ENCODE results near the gene SLC7A8. TPM values are rescaled to one million over a fixed set of nuclear protein-coding genes. Genes with fewer than 3 reads are reported as not detected.
A peak's percentile ranks its signal among the peaks of the same experiment; 100 is the strongest.

SLC7A8 gene
- polyA plus RNA-seq, 1 donor (not counting 4 experiments of a cell fraction or from before 2014, with no cell fraction given): 29.1 TPM

DNA sequence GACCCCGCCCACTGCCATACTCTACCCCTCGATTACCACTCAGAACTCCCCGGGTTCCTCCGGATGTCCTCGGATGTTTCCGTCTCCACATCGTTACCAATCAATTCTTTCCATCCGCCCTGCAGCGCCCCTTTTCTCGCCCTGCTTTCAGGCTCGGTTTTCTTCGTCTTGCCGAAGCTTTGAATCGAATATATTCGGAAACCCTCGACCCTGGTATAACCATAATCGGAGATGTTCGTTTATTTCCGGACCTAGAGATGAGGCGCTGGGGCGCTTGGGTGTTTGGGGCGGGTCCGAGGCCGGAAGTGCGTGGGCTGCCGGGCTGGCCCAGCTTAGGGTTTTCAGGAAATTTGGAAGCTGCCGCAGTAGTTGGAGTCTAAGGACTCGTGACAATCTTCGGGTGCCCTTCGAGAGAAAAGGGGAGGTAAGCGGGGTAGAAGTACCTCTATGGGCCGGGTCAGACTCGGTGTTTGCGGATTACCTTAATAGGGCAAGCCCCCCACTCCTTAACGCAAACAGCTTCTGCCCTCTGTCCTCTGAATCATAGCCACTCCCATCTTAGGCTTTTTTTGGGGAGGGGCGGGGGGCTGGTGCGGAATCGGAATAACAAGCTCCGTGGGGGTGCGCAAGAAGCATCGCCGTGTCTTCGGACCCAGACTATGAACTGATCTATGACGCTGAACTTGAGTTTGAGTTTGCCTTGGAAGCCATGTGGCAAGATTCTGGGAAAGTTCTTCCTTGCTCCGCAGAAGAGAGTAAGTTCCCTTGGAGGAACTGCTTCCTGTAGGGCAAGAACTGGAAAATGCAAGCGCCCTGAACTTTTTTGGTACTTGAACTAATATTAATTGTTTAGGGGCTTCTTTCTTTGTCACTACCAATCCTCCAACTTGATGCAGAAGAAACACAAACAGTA is 88.0 kb downstream of the SLC7A8 start, which contains the start of gene C14orf119:
C14orf119 (plus strand) TSS at position 310 of the 913 bp plus-strand sequence. CDS start 2,154 bp downstream, outside the sequence.
- Histone ChIP-seq H3K4me3 (ENCODE audit: control insufficient read depth in 2 of 3, extremely low read depth in 1 of 3, insufficient read depth in 2 of 3, low read depth in 1 of 3, low read length in 3 of 3) (peak within 1 kb of the TSS; percentile 86 to 99 (median 99)), H3K9ac (ENCODE audit: control insufficient read depth, extremely low read depth, insufficient read depth, low read length) (peak within 1 kb of the TSS; percentile 100), H3K4me2 (ENCODE audit: control insufficient read depth, extremely low read depth, insufficient read depth, low read depth, low read length) (peak within 1 kb of the TSS; percentile 98), H3K27me3 (ENCODE audit: control insufficient read depth, extremely low read depth, insufficient read depth, low read length) (no peaks in the 10 kb centered on the region), H3K9me1 (ENCODE audit: control insufficient read depth, extremely low read depth, insufficient read depth, low read length) (peaks cover 4% of the 10 kb centered on the region), H3K27ac (ENCODE audit: control insufficient read depth, insufficient read depth, low read length) (peak within 1 kb of the TSS; percentile 99), H3K36me3 (ENCODE audit: control insufficient read depth in 2 of 2, extremely low read depth in 1 of 2, insufficient read depth in 2 of 2, low read length in 2 of 2) (peaks cover 10 to 30% of the 10 kb centered on the region in 2 experiments), H4K20me1 (ENCODE audit: control insufficient read depth, extremely low read depth, insufficient read depth, low read length) (peaks cover 17% of the 10 kb centered on the region), H2AFZ (ENCODE audit: control insufficient read depth, low read length) (peak within 1 kb of the TSS; percentile 99), H3K9me3 (ENCODE audit: control insufficient read depth, low read depth, low read length) (no peaks in the 10 kb centered on the region), H3K79me2 (ENCODE audit: control insufficient read depth, insufficient read depth, low read length) (peaks cover 81% of the 10 kb centered on the region), H3K4me1 (ENCODE audit: control insufficient read depth, extremely low read depth, insufficient read depth, low read length) (peaks cover 21% of the 10 kb centered on the region)
- peak; percentile 80 for FAIRE-seq
- DNase-seq (ENCODE audit: low read depth, low spot score): peak; percentile 90
- TF ChIP-seq EZH2 (IDR thresholded peaks at IDR 0.05; ENCODE audit: low read length): no peak
- TF ChIP-seq, protein P1, sequence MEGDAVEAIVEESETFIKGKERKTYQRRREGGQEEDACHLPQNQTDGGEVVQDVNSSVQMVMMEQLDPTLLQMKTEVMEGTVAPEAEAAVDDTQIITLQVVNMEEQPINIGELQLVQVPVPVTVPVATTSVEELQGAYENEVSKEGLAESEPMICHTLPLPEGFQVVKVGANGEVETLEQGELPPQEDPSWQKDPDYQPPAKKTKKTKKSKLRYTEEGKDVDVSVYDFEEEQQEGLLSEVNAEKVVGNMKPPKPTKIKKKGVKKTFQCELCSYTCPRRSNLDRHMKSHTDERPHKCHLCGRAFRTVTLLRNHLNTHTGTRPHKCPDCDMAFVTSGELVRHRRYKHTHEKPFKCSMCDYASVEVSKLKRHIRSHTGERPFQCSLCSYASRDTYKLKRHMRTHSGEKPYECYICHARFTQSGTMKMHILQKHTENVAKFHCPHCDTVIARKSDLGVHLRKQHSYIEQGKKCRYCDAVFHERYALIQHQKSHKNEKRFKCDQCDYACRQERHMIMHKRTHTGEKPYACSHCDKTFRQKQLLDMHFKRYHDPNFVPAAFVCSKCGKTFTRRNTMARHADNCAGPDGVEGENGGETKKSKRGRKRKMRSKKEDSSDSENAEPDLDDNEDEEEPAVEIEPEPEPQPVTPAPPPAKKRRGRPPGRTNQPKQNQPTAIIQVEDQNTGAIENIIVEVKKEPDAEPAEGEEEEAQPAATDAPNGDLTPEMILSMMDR (optimal IDR thresholded peaks at IDR 0.05 in 1 of 3, IDR thresholded peaks at IDR 0.05 in 1 of 3, conservative IDR thresholded peaks at IDR 0.05 in 1 of 3; ENCODE audit: extremely low read depth in 1 of 3, insufficient read depth in 2 of 3, low read length in 3 of 3): no peak
- dilution Hi-C loops (cut with MboI; ENCODE audit: extremely low pct_ligation_motif_present, low sequenced_read_pairs): no loop called here

DNA sequence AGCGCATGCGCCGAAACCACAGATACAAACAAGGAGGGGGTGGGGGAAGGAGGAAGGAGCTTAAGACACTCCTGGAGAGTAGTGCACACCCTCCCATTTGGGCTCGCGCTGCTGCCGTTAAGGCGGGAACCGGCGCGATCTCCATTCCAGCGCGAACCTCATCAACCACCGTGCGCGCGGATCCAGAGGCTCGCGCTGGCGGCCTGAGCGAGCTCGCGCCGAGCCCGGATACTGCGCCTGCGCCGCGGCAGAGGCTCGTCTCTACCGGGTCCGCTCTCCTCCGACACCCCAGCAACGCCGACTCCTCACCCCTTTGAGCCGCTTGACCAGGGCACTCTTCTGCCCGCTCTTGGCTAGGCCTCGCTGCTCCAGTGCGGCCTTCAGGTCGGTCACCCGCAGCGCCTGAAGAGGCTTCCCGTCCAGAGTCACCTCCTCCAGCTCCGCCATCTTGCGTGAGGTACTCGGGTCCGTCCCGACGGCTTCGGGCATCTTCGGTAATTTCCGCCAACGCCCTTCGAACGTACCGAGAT is 88.7 kb downstream of the SLC7A8 start, which contains the start of gene ACIN1:
ACIN1 (minus strand) TSS at position 471 of the 530 bp plus-strand sequence; CDS start at position 447, 24 bp downstream.
- H3K27me3 ChIP-seq (ENCODE audit: control insufficient read depth, extremely low read depth, insufficient read depth, low read length): no peaks in the 10 kb centered on the region
- peaks cover 21% of the 10 kb centered on the region for H3K4me1 ChIP-seq (ENCODE audit: control insufficient read depth, extremely low read depth, insufficient read depth, low read length)
- H2AFZ ChIP-seq (ENCODE audit: control insufficient read depth, low read length): peak within 1 kb of the TSS; percentile 99

More for the DNA sequence above, 88.7 kb downstream of the SLC7A8 start, which contains the start of gene ACIN1:
- H4K20me1 ChIP-seq (ENCODE audit: control insufficient read depth, extremely low read depth, insufficient read depth, low read length): peaks cover 17% of the 10 kb centered on the region
- H3K79me2 ChIP-seq (ENCODE audit: control insufficient read depth, insufficient read depth, low read length): peaks cover 88% of the 10 kb centered on the region
- FAIRE-seq (no peak), DNase-seq (ENCODE audit: low read depth, low spot score) (peak; percentile 58)
- no peaks in the 10 kb centered on the region for H3K9me3 ChIP-seq (ENCODE audit: control insufficient read depth, low read depth, low read length)
- TF ChIP-seq EZH2 (IDR thresholded peaks at IDR 0.05; ENCODE audit: low read length): no peak
- TF ChIP-seq, protein P1 (optimal IDR thresholded peaks at IDR 0.05 in 1 of 3, IDR thresholded peaks at IDR 0.05 in 1 of 3, conservative IDR thresholded peaks at IDR 0.05 in 1 of 3; ENCODE audit: extremely low read depth in 1 of 3, insufficient read depth in 2 of 3, low read length in 3 of 3): no peak
- peaks cover 4% of the 10 kb centered on the region for H3K9me1 ChIP-seq (ENCODE audit: control insufficient read depth, extremely low read depth, insufficient read depth, low read length)
- H3K9ac ChIP-seq (ENCODE audit: control insufficient read depth, extremely low read depth, insufficient read depth, low read length): peak within 1 kb of the TSS; percentile 100
- peak within 1 kb of the TSS; percentile 86 to 99 (median 99) for H3K4me3 ChIP-seq (ENCODE audit: control insufficient read depth in 2 of 3, extremely low read depth in 1 of 3, insufficient read depth in 2 of 3, low read depth in 1 of 3, low read length in 3 of 3)
- dilution Hi-C loops (cut with MboI; ENCODE audit: extremely low pct_ligation_motif_present, low sequenced_read_pairs): no loop called here
- H3K27ac ChIP-seq (ENCODE audit: control insufficient read depth, insufficient read depth, low read length): peak within 1 kb of the TSS; percentile 99
- peaks cover 16 to 37% of the 10 kb centered on the region in 2 experiments for H3K36me3 ChIP-seq (ENCODE audit: control insufficient read depth in 2 of 2, extremely low read depth in 1 of 2, insufficient read depth in 2 of 2, low read length in 2 of 2)
- H3K4me2 ChIP-seq (ENCODE audit: control insufficient read depth, extremely low read depth, insufficient read depth, low read depth, low read length): peak within 1 kb of the TSS; percentile 98

Measured in keratinocyte (primary cell).